Measurements from ENCODE around the gene PRUNE2. TPM values are rescaled to one million over a fixed set of nuclear protein-coding genes. Genes with fewer than 3 reads are reported as not detected.
"Not testable (repeated sequence)": the region's sequence is repeated elsewhere in the genome, so short reads cannot be mapped to it uniquely, and the experiment has no call there.

PRUNE2 gene, protein sequence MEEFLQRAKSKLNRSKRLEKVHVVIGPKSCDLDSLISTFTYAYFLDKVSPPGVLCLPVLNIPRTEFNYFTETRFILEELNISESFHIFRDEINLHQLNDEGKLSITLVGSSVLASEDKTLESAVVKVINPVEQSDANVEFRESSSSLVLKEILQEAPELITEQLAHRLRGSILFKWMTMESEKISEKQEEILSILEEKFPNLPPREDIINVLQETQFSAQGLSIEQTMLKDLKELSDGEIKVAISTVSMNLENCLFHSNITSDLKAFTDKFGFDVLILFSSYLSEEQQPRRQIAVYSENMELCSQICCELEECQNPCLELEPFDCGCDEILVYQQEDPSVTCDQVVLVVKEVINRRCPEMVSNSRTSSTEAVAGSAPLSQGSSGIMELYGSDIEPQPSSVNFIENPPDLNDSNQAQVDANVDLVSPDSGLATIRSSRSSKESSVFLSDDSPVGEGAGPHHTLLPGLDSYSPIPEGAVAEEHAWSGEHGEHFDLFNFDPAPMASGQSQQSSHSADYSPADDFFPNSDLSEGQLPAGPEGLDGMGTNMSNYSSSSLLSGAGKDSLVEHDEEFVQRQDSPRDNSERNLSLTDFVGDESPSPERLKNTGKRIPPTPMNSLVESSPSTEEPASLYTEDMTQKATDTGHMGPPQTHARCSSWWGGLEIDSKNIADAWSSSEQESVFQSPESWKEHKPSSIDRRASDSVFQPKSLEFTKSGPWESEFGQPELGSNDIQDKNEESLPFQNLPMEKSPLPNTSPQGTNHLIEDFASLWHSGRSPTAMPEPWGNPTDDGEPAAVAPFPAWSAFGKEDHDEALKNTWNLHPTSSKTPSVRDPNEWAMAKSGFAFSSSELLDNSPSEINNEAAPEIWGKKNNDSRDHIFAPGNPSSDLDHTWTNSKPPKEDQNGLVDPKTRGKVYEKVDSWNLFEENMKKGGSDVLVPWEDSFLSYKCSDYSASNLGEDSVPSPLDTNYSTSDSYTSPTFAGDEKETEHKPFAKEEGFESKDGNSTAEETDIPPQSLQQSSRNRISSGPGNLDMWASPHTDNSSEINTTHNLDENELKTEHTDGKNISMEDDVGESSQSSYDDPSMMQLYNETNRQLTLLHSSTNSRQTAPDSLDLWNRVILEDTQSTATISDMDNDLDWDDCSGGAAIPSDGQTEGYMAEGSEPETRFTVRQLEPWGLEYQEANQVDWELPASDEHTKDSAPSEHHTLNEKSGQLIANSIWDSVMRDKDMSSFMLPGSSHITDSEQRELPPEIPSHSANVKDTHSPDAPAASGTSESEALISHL (N-terminal part only)
- 3.1 TPM for total RNA-seq
- long read RNA-seq = 0 reads

DNA sequence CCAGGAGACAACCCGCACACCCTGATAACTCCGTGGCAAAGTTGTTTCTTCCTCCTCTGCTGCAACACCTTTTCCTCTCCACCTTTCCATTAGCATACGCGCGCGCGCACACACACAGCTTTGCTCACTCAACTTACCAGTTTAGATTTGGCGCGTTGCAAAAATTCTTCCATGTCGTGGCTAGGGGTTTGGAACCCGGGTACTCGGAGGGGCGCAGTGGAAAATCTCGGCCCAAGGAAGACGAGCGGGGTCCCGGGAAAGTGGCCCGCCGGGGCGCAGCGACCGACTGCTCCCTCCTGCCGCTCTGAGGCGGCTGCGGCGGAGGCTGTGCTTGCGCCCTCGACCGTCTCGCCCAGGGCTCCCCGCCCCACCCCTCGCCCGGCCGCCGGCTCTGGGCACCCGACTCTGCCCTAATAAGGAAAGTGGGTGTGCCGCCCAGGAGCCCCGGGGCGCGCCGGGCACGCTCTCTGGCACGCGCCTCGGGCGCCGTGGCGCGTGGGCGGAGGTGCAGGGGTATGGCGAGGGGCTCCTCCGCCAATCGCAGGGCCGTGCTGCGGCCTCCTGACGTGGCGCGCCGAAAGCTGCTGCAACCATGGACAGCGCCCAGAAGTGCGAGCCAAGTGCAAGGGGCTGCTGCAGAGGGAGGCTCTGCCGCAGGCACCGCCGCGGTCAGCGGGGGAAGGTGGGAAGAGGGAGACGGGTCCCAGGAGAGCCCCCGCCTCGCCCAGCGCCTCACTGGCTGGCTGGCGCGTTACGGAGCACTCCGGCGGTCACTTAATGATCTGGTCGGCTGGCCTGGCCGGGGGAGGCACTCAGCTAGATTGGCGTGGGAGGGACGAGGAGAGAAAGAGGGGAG is at the start of gene PRUNE2:
Gene PRUNE2, minus strand, starts transcription at position 324 of the 856 bp plus-strand sequence. Its CDS starts 151 bp downstream, at position 173.
- peaks cover 47% of the 10 kb centered on the region for H3K27me3 ChIP-seq (ENCODE audit: low read depth)
- intact Hi-C loops (cut with micrococcal nuclease) = no loop called here
- peak within 1 kb of the TSS; percentile 61 for H3K4me3 ChIP-seq
- peaks cover 19% of the 10 kb centered on the region for H3K4me1 ChIP-seq
- no peak within 1 kb of the TSS for H3K27ac ChIP-seq (replicated peaks)
- peak; percentile 28 for DNase-seq
- peaks cover 12% of the 10 kb centered on the region for H3K9me3 ChIP-seq (replicated peaks)
- TF ChIP-seq, protein P1, sequence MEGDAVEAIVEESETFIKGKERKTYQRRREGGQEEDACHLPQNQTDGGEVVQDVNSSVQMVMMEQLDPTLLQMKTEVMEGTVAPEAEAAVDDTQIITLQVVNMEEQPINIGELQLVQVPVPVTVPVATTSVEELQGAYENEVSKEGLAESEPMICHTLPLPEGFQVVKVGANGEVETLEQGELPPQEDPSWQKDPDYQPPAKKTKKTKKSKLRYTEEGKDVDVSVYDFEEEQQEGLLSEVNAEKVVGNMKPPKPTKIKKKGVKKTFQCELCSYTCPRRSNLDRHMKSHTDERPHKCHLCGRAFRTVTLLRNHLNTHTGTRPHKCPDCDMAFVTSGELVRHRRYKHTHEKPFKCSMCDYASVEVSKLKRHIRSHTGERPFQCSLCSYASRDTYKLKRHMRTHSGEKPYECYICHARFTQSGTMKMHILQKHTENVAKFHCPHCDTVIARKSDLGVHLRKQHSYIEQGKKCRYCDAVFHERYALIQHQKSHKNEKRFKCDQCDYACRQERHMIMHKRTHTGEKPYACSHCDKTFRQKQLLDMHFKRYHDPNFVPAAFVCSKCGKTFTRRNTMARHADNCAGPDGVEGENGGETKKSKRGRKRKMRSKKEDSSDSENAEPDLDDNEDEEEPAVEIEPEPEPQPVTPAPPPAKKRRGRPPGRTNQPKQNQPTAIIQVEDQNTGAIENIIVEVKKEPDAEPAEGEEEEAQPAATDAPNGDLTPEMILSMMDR (IDR thresholded peaks at IDR 0.05; ENCODE audit: borderline replicate concordance) = no peak
- no peaks in the 10 kb centered on the region for H3K36me3 ChIP-seq

DNA sequence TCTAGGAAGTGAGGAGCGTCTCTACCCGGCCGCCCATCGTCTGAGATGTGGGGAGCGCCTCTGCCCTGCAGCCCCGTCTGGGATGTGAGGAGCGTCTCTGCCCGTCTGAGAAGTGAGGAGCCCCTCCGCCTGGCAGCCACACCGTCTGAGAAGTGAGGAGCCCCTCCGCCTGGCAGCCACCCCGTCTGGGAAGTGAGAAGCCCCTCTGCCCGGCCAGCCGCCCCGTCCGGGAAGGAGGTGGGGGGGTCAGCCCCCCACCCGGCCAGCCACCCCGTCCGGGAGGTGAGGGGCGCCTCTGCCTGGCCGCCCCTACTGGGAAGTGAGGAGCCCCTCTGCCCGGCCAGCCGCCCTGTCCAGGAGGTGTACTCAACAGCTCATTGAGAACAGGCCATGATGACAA is 49.5 kb upstream of the PRUNE2 start:
- H3K4me1 ChIP-seq; intact Hi-C loops (cut with micrococcal nuclease); DNase-seq; H3K9me3 ChIP-seq (replicated peaks); H3K4me3 ChIP-seq; H3K27ac ChIP-seq (replicated peaks); H3K36me3 ChIP-seq: not testable (repeated sequence)
- peaks cover 42% of the 10 kb centered on the region for H3K27me3 ChIP-seq (ENCODE audit: low read depth)

DNA sequence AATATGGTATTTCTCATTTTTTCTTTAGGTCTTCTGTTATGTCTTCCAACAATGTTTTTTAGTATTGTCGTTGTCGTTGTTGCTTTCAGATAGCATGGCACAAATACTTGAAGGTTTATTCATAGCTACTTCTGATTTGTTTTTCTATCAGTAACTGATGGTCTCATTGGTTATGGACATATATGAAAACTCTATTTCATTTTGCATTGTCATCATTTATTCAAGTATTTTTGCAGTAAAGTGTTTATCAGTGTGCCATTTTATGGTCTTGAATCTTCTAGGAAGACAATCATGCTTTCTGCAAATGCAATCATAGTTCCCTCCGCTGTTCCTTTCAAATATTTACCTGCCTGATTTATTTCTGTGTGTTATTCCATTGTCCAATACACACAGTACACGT is 44.0 kb upstream of the PRUNE2 start:
- intact Hi-C loops (cut with micrococcal nuclease) = no loop called here

DNA sequence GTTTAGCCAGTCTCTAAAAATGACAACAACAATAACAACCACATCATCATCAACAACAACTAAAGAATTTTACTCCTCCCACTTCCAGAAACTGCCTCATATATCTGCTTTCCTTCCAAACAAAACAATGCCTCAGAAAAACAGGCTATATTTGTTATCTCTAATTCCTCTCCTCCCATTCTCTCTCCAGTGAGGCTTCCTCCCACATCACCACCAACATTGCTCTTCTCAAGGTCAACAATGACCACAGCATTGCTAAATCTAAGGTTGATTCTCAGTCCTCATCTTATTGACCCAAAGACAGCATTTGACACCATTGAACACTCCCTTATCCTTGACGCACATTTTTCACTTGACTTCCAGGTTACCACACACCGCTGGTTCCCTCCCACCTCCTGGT is 38.1 kb upstream of the PRUNE2 start:
- no peaks in the 10 kb centered on the region for H3K36me3 ChIP-seq
- TF ChIP-seq, protein P1 (IDR thresholded peaks at IDR 0.05; ENCODE audit: borderline replicate concordance) = no peak
- no peak overlapping the region for H3K4me3 ChIP-seq
- H3K27ac ChIP-seq (replicated peaks) = no peak overlapping the region
- H3K9me3 ChIP-seq (replicated peaks) = no peaks in the 10 kb centered on the region
- no peaks in the 10 kb centered on the region for H3K4me1 ChIP-seq
- peaks cover 3% of the 10 kb centered on the region for H3K27me3 ChIP-seq (ENCODE audit: low read depth)
- intact Hi-C loops (cut with micrococcal nuclease) = no loop called here
- DNase-seq = no peak

More for the DNA sequence above, 44.0 kb upstream of the PRUNE2 start:
- H3K27me3 ChIP-seq (ENCODE audit: low read depth) = peaks cover 46% of the 10 kb centered on the region
- H3K36me3 ChIP-seq = no peaks in the 10 kb centered on the region
- no peak for DNase-seq
- no peak overlapping the region for H3K4me3 ChIP-seq
- H3K9me3 ChIP-seq (replicated peaks) = no peaks in the 10 kb centered on the region
- H3K27ac ChIP-seq (replicated peaks) = no peak overlapping the region
- TF ChIP-seq, protein P1 (IDR thresholded peaks at IDR 0.05; ENCODE audit: borderline replicate concordance) = no peak
- no peaks in the 10 kb centered on the region for H3K4me1 ChIP-seq

DNA sequence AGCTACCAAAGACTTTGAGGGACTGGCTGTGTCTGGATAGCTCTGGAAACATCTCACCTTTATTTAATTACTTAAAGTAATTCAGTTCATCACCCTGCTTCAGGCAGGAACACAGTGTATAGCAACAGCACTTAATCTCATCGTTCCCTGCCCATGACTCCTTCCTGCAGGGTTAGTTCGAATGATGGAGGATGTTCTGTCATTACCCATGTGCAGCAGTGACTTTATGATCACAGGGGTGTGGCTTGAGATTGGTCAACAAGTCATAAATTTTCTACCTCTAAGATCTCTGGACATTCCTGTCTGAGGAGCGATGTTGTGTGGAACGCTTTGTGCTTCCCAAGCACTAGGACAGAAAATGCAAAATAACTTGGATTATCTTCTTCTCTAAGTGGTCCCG is 37.1 kb upstream of the PRUNE2 start:
- no peaks in the 10 kb centered on the region for H3K36me3 ChIP-seq
- intact Hi-C loops (cut with micrococcal nuclease) = no loop called here
- TF ChIP-seq, protein P1 (IDR thresholded peaks at IDR 0.05; ENCODE audit: borderline replicate concordance) = no peak
- H3K4me1 ChIP-seq = no peaks in the 10 kb centered on the region
- no peak overlapping the region for H3K27ac ChIP-seq (replicated peaks)
- DNase-seq = no peak
- peaks cover 3% of the 10 kb centered on the region for H3K27me3 ChIP-seq (ENCODE audit: low read depth)
- H3K4me3 ChIP-seq = no peak overlapping the region
- no peaks in the 10 kb centered on the region for H3K9me3 ChIP-seq (replicated peaks)
